ENCODE results near the gene ONECUT1.

The ONECUT1 gene

GRCh38 chr15:52731732-52732470 lies 58.2 kb downstream of the ONECUT1 start:
- no peak for DNase-seq (ENCODE audit: low read depth)

- DNase-seq (ENCODE audit: low read depth): no peak
Measured at GRCh38 chr15:52731004-52731403, 59.1 kb downstream of the ONECUT1 start.

GRCh38 chr15:52730594-52730993 lies 59.5 kb downstream of the ONECUT1 start:
- no peak for DNase-seq (ENCODE audit: low read depth)

GRCh38 chr15:52730173-52730572 lies 60.0 kb downstream of the ONECUT1 start:
- DNase-seq (ENCODE audit: low read depth): peak; percentile 43

- peak; percentile 76 for DNase-seq (ENCODE audit: low read depth)
Measured at GRCh38 chr15:52728899-52729298, 61.2 kb downstream of the ONECUT1 start.

GRCh38 chr15:52727815-52728214 lies 62.3 kb downstream of the ONECUT1 start:
- DNase-seq (ENCODE audit: low read depth): no peak

- DNase-seq (ENCODE audit: low read depth): no peak
Measured at GRCh38 chr15:52726195-52726594, 63.9 kb downstream of the ONECUT1 start.

GRCh38 chr15:52718551-52718950 lies 71.6 kb downstream of the ONECUT1 start:
- no peak for DNase-seq (ENCODE audit: low read depth)

- no peak for DNase-seq (ENCODE audit: low read depth)
Measured at GRCh38 chr15:52717924-52718323, 72.2 kb downstream of the ONECUT1 start.

GRCh38 chr15:52717481-52717880 lies 72.7 kb downstream of the ONECUT1 start:
- DNase-seq (ENCODE audit: low read depth): no peak

- no peak for DNase-seq (ENCODE audit: low read depth)
Measured at GRCh38 chr15:52716536-52716935, 73.6 kb downstream of the ONECUT1 start.

- no peak for DNase-seq (ENCODE audit: low read depth)
Measured at GRCh38 chr15:52715411-52715810, 74.7 kb downstream of the ONECUT1 start.

- no peak for DNase-seq (ENCODE audit: low read depth)
Measured at GRCh38 chr15:52714968-52715367, 75.2 kb downstream of the ONECUT1 start.

- DNase-seq (ENCODE audit: low read depth): no peak
Measured at GRCh38 chr15:52710708-52711389, 79.3 kb downstream of the ONECUT1 start.

- DNase-seq (ENCODE audit: low read depth): no peak
Measured at GRCh38 chr15:52710050-52710707, 80.0 kb downstream of the ONECUT1 start.

GRCh38 chr15:52709187-52709981 lies 80.8 kb downstream of the ONECUT1 start:
- DNase-seq (ENCODE audit: low read depth): no peak
